Body of pancreas (tissue), 4 donors: ENCODE measurements around the gene BSDC1.

Experiments
- POLR2A ChIP-seq, 3 donors: fragments of 450-650 bp; IDR thresholded peaks; one replicate each; pipeline ENCODE4 v1.6.1; 2016; ENCODE audit warnings: antibody characterized with exemption in 3 of 3, mild to moderate bottlenecking in 2 of 3
- TF ChIP-seq, protein P1 (sequence below), 7 experiments: fragments of 450-650 bp in 4 of 7; fragments of 200-600 bp in 3 of 7; sonication (generic) in 3 of 7; IDR thresholded peaks; one replicate each; pipeline ENCODE4 v1.5.1; 2016 to 2019; ENCODE audit warnings: antibody characterized with exemption in 7 of 7

DNA sequence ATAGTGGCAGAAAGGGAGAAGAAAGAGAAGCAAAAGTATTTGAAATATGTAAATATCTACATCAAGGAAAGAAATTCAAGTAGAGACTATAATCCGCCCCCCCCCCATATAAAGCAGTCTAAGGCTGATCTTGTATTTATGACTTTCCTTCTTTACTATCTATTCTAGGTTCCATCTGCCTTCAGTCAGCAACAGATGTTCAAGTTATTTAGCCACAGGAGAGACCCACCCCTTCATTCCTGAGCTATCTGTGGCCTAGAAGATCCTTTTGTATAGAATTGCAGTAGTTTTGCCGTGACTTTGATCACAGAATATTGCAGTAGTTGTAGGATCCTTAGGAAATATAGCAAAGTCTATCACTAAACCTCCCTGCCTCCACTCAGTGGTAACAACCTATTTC is 10.7 kb upstream of the BSDC1 start:
- TF ChIP-seq, protein P1, sequence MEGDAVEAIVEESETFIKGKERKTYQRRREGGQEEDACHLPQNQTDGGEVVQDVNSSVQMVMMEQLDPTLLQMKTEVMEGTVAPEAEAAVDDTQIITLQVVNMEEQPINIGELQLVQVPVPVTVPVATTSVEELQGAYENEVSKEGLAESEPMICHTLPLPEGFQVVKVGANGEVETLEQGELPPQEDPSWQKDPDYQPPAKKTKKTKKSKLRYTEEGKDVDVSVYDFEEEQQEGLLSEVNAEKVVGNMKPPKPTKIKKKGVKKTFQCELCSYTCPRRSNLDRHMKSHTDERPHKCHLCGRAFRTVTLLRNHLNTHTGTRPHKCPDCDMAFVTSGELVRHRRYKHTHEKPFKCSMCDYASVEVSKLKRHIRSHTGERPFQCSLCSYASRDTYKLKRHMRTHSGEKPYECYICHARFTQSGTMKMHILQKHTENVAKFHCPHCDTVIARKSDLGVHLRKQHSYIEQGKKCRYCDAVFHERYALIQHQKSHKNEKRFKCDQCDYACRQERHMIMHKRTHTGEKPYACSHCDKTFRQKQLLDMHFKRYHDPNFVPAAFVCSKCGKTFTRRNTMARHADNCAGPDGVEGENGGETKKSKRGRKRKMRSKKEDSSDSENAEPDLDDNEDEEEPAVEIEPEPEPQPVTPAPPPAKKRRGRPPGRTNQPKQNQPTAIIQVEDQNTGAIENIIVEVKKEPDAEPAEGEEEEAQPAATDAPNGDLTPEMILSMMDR (IDR thresholded peaks at IDR 0.05), result no peak
- no peak for TF ChIP-seq POLR2A (IDR thresholded peaks at IDR 0.05)
